Stomach (tissue), 9 donors: ENCODE data around the gene IGF1R. TPM values are rescaled to one million over a fixed set of nuclear protein-coding genes. Genes with fewer than 3 reads are reported as not detected.

ENCODE experiments used
- DNase-seq, 2 donors: peaks; one replicate each; pipeline versions ENCODE4 v3.0.0 to v3.0.0-alpha.2; 2013 to 2019
- H3K27ac ChIP-seq, 5 donors: fragments of 200-600 bp in 4 of 5; sonication (generic) in 4 of 5; one replicate each; pipeline ENCODE4 v1.5.1; 2013 to 2019; ENCODE audit warnings: mild to moderate bottlenecking in 1 of 5, moderate library complexity in 1 of 5
- H3K27me3 ChIP-seq, 3 donors: fragments of 200-600 bp; sonication (generic); one replicate each; pipeline ENCODE4 v1.5.1; 2017 to 2019; ENCODE audit warnings: mixed run types in 1 of 3
- H3K36me3 ChIP-seq, 4 donors: fragments of 200-600 bp; sonication (generic); 1 replicate in 3 of 4; 2 replicates in 1 of 4; pipeline ENCODE4 v1.5.1; 2016 to 2019
- H3K4me1 ChIP-seq, 4 donors: fragments of 200-600 bp; sonication (generic); one replicate each; pipeline ENCODE4 v1.5.1; 2016 to 2019
- H3K4me3 ChIP-seq, 4 donors: fragments of 200-600 bp; sonication (generic) in 3 of 4; one replicate each; pipeline ENCODE4 v1.5.1; 2016 to 2019; ENCODE audit warnings: mild to moderate bottlenecking in 1 of 4
- H3K9me3 ChIP-seq, 4 donors: fragments of 200-600 bp; sonication (generic); one replicate each; pipeline ENCODE4 v1.5.1; 2016 to 2019
- EP300 ChIP-seq: sonication (generic); formaldehyde crosslinking; IDR thresholded peaks from one replicate; pipeline ENCODE4 v1.6.1; 2017; ENCODE audit warnings: antibody characterized with exemption
- POLR2A ChIP-seq, 4 donors: fragments of 450-650 bp; IDR thresholded peaks; one replicate each; pipeline ENCODE4 v1.6.1; 2016; ENCODE audit warnings: antibody characterized with exemption in 4 of 4, control low read depth in 2 of 4, mild to moderate bottlenecking in 1 of 4, moderate library complexity in 1 of 4
- POLR2AphosphoS5 ChIP-seq, 3 donors: sonication (generic); formaldehyde crosslinking; IDR thresholded peaks; one replicate each; pipeline ENCODE4 v1.6.1; 2016; ENCODE audit warnings: antibody characterized with exemption in 3 of 3
- WGBS, 5 donors: extraction: QIAGEN DNeasy Blood & Tissue Kit in 3 of 5; methylation state at CpG; one replicate each; pipeline versions ENCODE4 v1.1.5 to v1.1.7; 2013 to 2018; 5-methylcytosine and 5-hydroxymethylcytosine counted together
- intact Hi-C: fragments of 100-400 bp; cut with DNase I; formaldehyde crosslinking; loops from one replicate; pipeline ENCODE4 v1.15.1; 2023; ENCODE audit warnings: low total_unique reads
- polyA plus RNA-seq, 3 donors: library from polyadenylated mRNA; stranded (reverse); fragments of 200-250 nt; gene quantifications; one replicate each; pipeline ENCODE4 v1.2.3, GENCODE V29; 2013
- total RNA-seq, 5 donors: library from RNA; depleted of rRNA; stranded (reverse); fragments of >200 nt; gene quantifications; one replicate each; pipeline versions ENCODE4 v1.1.0 to v1.2.3, GENCODE V29; 2014 to 2016
- TF ChIP-seq, protein P1 (sequence below), 7 experiments: fragments of 450-650 bp in 4 of 7; fragments of 200-600 bp in 3 of 7; sonication (generic) in 3 of 7; IDR thresholded peaks; one replicate each; pipeline ENCODE4 v1.5.1; 2016 to 2019; ENCODE audit warnings: antibody characterized with exemption in 7 of 7, control low read depth in 2 of 7, mild to moderate bottlenecking in 1 of 7
- donor health status: healthy with polysubstance abuse.
- donor health status: Bipolar disorder and iron deficiency.
- donor health status: healthy.

IGF1R gene
- total and polyA plus RNA-seq, 8 donors = 2.3 to 131 (median 42.8) TPM

- WGBS, 5 donors = 57 to 71% (median 63%) methylated on average over 3 of the region's 3 CpGs
- no peaks in the 10 kb centered on the region for H3K27me3 ChIP-seq
- no peak overlapping the region for H3K4me3 ChIP-seq
- H3K4me1 ChIP-seq = peaks cover 40 to 93% (median 76%) of the 10 kb centered on the region in 4 donors
- intact Hi-C loops = no loop called here
- TF ChIP-seq POLR2AphosphoS5 (IDR thresholded peaks at IDR 0.05) (no peak), EP300 (no peak), POLR2A (IDR thresholded peaks at IDR 0.05) (no peak)
- TF ChIP-seq, protein P1, sequence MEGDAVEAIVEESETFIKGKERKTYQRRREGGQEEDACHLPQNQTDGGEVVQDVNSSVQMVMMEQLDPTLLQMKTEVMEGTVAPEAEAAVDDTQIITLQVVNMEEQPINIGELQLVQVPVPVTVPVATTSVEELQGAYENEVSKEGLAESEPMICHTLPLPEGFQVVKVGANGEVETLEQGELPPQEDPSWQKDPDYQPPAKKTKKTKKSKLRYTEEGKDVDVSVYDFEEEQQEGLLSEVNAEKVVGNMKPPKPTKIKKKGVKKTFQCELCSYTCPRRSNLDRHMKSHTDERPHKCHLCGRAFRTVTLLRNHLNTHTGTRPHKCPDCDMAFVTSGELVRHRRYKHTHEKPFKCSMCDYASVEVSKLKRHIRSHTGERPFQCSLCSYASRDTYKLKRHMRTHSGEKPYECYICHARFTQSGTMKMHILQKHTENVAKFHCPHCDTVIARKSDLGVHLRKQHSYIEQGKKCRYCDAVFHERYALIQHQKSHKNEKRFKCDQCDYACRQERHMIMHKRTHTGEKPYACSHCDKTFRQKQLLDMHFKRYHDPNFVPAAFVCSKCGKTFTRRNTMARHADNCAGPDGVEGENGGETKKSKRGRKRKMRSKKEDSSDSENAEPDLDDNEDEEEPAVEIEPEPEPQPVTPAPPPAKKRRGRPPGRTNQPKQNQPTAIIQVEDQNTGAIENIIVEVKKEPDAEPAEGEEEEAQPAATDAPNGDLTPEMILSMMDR (IDR thresholded peaks at IDR 0.05) = no peak
- no peaks in the 10 kb centered on the region for H3K36me3 ChIP-seq
- peak in 1 of 2 donors; percentile 38 for DNase-seq
- no peaks in the 10 kb centered on the region for H3K9me3 ChIP-seq
- H3K27ac ChIP-seq = peak overlapping the region in 1 of 5 donors; percentile 27
Measured at GRCh38 chr15:98794748-98795147, 146.4 kb downstream of the IGF1R start.

- 66 to 84% (median 69%) methylated on average over 10 of the region's 10 CpGs for WGBS, 5 donors
- TF ChIP-seq, protein P1 (IDR thresholded peaks at IDR 0.05) = no peak
- TF ChIP-seq POLR2AphosphoS5 (IDR thresholded peaks at IDR 0.05) = no peak
- no peak for TF ChIP-seq EP300
- TF ChIP-seq POLR2A (IDR thresholded peaks at IDR 0.05) = no peak
- no peak for DNase-seq
Measured at GRCh38 chr15:98795980-98796379, 147.6 kb downstream of the IGF1R start.

DNA sequence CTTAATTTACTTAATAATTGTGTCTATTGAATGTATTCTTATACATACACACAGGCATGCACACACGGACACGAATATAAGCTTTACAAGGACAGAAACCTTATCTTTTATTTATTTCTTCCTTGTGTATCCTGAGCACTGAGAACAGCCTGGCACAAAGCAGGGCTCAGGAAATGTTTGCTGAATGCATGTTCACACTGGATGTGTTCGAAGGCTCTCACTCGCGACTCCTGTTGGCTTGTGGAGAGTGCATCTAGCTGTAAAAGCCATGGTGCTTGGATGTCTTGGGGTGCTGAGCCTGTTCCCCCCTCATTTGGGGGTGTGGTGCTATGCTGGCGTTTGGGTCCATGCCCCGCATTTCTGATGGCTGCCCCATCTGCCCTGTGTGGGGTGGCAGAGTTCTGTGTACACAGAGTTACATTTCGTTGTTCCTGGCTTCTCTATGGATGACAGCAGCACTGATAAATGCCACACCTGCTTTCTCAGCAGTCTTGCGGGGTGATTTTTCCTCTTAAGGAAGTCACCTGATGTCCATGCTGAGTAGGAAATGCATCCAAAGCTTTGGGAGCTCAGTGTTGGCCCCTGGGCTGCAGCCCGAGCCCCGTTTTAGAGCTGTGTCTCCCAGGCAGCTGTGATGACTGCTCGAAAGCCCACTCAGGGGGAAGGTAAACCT lies 148.5 kb downstream of the IGF1R start:
- H3K27me3 ChIP-seq = no peaks in the 10 kb centered on the region
- no peaks in the 10 kb centered on the region for H3K9me3 ChIP-seq
- peaks cover 60 to 93% (median 87%) of the 10 kb centered on the region in 4 donors for H3K4me1 ChIP-seq
- DNase-seq = peak; percentile 45 to 53
- TF ChIP-seq POLR2A (IDR thresholded peaks at IDR 0.05) (no peak), EP300 (no peak), POLR2AphosphoS5 (IDR thresholded peaks at IDR 0.05) (no peak)
- TF ChIP-seq, protein P1 (IDR thresholded peaks at IDR 0.05) = peak in 1 of 7 experiments; percentile 8
- H3K27ac ChIP-seq = peak overlapping the region; percentile 4 to 61 (median 48)
- WGBS, 5 donors = 47 to 72% (median 57%) methylated on average over 12 of the region's 12 CpGs
- no peak overlapping the region for H3K4me3 ChIP-seq
- intact Hi-C loops = no loop called here
- no peaks in the 10 kb centered on the region for H3K36me3 ChIP-seq

More at GRCh38 chr15:98795980-98796379, 147.6 kb downstream of the IGF1R start:
- Histone ChIP-seq H3K27ac (peak overlapping the region; percentile 2 to 50 (median 5)), H3K4me1 (peaks cover 52 to 93% (median 82%) of the 10 kb centered on the region in 4 donors), H3K36me3 (no peaks in the 10 kb centered on the region), H3K9me3 (no peaks in the 10 kb centered on the region), H3K4me3 (no peak overlapping the region), H3K27me3 (no peaks in the 10 kb centered on the region)
- intact Hi-C loops = no loop called here

GRCh38 chr15:98798375-98798893 lies 150.1 kb downstream of the IGF1R start:
- peak overlapping the region in 3 of 5 donors; percentile 84 to 90 (median 85) for H3K27ac ChIP-seq
- intact Hi-C loops = no loop called here
- DNase-seq = no peak
- H3K27me3 ChIP-seq = no peaks in the 10 kb centered on the region
- no peak overlapping the region for H3K4me3 ChIP-seq
- no peaks in the 10 kb centered on the region for H3K9me3 ChIP-seq
- TF ChIP-seq POLR2AphosphoS5 (IDR thresholded peaks at IDR 0.05) (no peak), EP300 (no peak), POLR2A (IDR thresholded peaks at IDR 0.05) (no peak)
- TF ChIP-seq, protein P1 (IDR thresholded peaks at IDR 0.05) = no peak
- peaks cover 49 to 91% (median 86%) of the 10 kb centered on the region in 4 donors for H3K4me1 ChIP-seq
- 85 to 89% (median 86%) methylated on average over 6 of the region's 6 CpGs for WGBS, 5 donors
- no peaks in the 10 kb centered on the region for H3K36me3 ChIP-seq
